Measurements from ENCODE around the gene ZIM2.

Gene ZIM2

DNA sequence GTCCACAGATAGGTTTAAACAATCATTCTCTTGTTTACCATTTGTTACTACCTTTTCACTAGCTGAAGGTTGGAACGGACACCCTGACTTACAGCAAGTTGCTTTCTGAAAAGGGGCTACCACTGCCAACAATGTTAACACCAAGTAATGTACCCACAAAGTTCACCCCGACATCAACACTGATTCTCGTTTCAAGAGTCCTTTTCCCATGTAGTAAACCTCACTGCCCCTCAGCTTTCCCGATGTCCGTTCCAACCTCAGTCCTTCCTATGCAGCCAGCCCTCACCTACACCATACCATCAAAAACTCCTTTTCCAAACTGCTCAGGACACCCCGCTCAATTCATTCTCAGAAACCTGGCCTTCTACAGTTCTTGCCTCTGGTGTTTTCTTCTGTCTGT lies 29.0 kb downstream of the ZIM2 start:
- DNase-seq (ENCODE audit: low spot score), result no peak
- no peak for FAIRE-seq

DNA sequence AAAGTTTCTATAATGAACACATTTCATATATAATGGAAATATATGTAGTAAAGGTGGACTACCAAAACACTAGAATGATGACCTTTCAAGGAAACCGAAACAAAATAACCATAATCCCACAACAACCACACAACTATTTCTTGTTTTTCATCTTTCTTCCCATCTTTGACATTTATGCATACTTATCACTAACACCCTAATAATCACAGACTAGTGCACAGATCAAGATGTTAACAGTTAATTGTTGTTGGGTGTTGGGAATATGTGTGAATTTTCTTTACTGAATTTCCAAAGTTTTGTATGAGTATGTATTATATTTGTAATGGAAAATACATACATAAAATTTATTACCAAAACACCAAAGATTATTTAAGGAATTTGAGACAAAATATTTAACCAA lies 30.3 kb downstream of the ZIM2 start:
- DNase-seq (ENCODE audit: low spot score) (no peak), FAIRE-seq (no peak)

DNA sequence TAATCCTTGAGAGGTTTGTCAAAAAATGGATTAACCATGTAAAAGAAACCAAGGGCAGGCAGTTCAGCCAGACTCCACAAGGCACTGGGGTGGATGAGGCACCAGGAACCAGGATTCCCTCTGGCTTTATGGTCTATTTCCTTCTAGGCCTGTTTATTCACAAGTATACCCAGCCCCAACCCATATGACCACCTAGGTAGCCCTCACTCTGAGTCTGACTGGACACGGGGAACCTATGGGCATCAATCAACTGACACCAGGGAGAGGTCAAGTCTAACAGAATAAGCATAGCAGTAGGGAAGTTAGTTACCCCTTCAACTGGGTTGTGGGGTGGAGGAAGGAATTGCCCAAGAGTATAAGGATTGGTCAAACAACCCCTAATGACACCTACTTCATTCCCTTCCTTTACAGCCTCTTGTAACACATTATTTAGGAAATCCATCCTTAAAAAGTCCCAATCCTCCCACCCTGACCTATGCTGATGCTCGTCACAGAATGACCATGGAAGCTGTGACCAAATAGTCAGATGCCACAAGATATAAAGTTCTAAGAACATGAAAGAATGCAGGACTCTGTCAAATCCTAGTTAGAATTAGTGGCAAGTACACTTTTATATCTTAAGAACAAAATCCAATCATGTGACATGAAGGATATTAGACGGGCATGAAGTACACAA lies 31.7 kb downstream of the ZIM2 start:
- DNase-seq (ENCODE audit: low spot score), result no peak
- FAIRE-seq, result no peak

DNA sequence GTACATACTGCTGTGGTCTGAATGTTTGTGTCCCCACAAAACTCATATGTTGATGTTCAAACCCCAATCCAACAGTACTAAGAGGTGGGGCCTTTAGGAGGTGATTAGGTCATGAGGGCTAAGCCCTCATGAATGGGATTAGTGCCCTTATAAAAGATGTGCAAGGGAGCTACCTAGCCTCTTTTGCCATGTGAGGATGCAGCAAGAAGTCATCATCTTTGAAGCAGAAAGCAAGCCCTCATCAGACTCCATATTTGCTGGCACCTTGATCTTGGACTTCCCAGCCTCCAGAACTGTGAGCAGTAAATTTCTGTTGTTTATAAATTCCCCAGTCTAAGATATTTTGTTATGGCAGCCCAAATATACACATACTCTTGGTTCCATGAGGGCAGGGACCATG lies 33.9 kb downstream of the ZIM2 start:
- FAIRE-seq (no peak), DNase-seq (ENCODE audit: low spot score) (no peak)

DNA sequence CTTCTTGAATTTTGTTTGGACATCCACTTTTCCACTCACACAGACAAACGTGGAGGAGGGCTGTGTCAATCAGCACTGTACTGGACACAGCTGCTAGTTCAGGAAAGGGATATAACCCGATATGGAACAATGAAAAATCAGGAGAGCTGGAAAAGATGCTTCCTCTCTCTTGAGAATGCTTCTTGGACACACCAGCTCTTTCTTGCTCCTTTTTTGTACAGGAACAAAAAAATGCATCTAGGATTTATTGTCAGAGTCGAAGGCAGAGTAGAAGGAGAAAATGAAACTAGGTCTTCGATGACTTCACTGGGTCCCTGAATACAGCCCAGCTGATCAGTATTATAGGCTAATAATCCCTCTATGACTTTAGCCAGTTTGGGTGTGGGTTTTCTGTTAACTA lies 62.2 kb downstream of the ZIM2 start:
- DNase-seq (ENCODE audit: low spot score) (no peak), FAIRE-seq (no peak)

DNA sequence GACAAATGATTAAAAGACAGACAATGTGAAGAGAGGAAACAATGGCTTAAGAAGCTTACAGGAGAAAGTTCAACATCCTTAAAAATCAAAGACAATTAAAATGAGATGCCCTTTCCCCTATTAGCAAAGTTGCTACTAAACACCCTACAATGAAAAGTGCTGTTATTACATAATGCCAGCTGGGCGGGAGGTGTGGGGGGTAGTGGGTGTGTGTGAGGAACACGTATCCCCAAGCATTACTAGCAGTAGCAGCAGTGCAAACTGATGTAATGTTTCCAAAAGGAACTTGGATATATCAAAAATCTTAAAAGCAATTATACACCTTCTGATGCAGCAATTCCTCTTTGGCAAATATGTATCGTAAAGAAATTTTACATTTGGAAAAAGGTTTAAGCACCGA lies 70.9 kb downstream of the ZIM2 start:
- FAIRE-seq, result no peak

DNA sequence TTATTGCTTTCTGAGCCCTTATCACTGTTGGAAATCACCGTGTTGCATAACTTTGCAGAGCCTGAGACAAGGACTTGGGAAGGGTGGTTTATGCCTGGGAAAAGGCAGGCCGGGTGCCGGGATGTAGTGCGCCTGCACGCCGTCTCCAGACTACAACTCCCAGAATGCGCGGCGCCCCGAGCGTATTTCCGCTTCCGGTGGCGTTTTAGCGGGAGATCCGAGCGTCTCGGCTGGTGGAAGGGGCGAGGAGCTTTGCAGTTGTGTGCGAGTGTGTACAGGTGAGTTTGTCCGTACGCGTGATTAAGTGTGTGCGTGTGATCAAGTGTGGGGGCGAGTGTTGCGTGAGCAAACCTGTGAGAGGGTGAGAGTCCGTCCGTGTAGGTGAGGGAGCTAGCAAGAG lies 75.4 kb downstream of the ZIM2 start:
- DNase-seq (ENCODE audit: low spot score) (no peak), FAIRE-seq (no peak)

More for the DNA sequence above, 70.9 kb downstream of the ZIM2 start:
- DNase-seq (ENCODE audit: low spot score), result no peak

DNA sequence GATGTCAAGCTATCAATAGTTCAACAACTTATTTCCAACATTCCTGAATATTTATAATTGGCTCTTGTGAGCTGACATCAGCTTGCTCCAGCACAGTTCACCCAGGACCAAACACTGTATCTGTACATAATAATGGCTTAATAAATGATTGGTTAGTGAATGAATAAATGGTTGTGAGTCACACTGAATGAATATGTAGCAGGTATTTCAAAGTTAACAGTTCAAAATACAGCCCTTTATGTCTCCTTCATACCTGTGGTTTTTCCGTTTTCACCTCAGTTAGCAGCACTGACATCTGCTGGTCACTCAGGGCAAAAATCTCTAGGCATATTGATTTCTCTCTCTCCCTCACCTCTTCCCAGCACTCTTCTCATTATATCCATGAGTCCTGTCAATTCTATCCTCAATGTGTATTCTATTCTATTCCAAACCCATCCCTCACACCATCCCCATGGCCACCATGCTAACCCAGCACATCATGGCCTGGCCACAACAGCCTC lies 76.3 kb downstream of the ZIM2 start:
- DNase-seq (ENCODE audit: low spot score) (no peak), FAIRE-seq (no peak)

DNA sequence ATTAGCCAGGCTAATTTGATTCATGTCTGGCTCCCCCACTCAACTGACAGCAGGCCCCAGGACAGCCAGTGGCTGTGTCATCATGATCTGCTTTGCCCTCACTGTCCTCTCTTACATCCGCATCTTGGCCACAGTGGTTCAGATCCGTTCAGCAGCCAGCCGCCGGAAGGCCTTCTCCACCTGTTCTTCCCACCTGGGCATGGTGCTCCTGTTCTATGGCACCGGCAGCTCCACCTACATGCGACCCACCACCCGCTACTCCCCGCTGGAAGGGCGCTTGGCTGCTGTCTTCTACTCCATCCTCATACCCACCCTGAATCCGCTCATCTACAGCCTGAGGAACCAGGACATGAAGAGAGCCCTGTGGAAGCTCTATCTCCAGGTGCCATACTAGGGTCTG lies 79.7 kb downstream of the ZIM2 start:
- DNase-seq (ENCODE audit: low spot score) (no peak), FAIRE-seq (no peak)

DNA sequence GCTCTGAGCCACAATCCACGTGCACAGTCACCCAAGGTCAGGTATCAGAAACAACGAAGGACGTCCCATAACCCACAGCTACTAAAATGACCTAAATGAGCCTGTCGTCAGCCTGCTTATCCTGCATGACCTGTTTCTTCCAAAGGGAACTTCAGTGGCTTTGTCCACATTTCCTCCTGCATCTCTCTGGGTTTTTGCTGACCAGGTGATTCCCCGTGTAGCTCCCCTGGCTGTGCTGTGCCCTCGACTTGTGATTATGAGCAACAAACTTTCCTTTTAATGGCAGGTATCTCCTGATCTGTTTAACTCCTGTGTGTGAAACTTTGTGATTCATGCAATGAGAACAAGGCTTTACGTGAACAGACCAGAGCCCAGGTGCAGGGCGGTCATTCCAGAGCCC lies 81.0 kb downstream of the ZIM2 start:
- no peak for DNase-seq (ENCODE audit: low spot score)
- FAIRE-seq, result no peak

DNA sequence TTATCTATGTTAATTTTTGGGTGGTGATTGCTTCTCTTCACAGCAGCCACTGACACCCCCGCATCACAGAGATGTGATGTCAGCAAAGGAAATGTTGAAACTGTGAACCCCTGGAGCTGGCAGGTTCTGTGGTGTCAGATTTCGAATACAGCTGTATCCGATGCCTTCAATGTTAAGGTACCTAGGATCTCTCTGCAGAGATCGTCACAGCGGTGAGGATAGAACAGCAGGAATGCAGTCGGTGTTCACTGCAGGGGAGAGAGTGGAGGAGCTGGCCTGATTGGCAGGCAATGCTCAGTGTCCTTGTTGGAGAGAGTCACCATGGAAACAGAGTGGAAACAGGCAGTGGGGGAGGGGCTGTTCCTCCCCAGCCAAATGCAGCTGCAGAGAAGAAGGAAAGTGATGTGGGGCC lies 89.4 kb downstream of the ZIM2 start:
- FAIRE-seq (no peak), DNase-seq (ENCODE audit: low spot score) (no peak)

DNA sequence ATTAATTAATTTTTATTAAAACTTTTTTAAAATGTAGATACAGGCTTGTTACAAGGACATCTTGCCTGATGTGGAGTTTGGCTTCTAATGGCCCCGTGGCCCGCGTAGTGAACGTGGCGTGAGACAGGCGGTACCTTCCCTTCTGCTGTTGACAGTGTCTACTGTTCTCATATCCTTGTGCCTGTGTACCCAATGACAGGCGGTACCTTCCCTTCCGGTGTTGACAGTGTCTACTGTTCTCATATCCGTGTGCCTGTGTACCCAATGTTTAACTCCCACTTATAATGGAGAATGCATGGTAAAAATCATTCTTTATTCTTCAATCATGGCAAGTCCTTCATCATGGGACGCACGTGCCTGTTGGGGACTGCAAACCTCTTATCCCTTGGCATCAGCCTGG lies 89.9 kb downstream of the ZIM2 start:
- FAIRE-seq (no peak), DNase-seq (ENCODE audit: low spot score) (no peak)

DNA sequence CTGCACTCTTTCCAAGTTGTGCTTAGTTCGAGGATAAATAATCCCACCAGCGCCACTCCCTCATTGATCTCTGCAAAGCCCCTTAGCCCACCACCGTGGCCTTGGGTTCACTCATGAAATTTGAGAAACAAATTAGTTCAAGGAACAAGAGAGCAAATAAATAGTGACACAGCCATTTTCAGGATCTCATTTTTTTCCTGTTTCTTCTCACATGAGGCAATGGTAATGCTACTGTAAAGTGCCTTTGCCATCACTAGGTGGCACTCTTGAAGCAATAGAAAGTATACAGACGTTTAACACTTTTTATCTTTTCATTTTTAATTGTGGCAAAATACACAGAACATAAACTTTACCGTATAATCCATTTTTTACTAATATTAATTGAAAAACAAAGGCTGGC lies 92.1 kb downstream of the ZIM2 start:
- FAIRE-seq, result no peak
- DNase-seq (ENCODE audit: low spot score), result no peak

DNA sequence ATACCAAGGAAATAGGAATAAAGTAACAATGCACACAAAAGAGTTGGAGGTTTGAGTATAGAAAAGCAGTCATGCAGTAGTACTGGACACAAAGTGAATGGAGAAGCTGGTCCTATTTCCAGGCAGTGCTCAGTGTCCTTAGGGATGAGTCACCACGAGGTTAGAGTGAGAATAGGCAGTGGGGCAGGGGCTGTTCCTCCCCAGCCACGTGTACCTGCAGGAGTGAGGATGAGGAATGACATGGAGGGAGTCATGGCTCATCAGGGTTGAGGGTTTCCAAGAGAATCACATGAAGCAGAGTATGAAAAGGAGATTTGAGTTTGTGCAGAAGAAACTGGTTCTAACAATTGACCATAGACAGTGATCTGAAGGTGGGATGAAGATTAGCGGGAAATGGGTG lies 94.2 kb downstream of the ZIM2 start:
- no peak for DNase-seq (ENCODE audit: low spot score)
- no peak for FAIRE-seq

DNA sequence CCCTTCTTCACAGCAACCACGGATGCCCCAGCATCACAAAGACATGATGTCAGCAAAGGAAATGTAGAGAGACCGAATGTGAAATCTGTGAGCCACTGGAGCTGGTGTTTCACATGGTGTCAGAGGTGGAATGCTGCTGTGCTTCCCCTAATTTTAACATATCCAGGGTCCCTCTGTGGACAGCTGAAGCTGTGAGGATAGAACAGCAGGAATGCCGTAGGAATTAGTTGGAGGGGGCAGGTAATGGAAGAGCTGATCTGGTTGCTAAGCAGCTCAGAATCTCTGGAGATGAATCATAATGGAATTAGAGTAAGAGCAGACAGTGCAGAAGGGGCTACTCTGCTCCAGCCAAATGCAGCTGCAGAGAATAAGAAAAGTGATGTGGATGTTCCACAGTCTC lies 100.0 kb downstream of the ZIM2 start:
- DNase-seq (ENCODE audit: low spot score), result no peak
- no peak for FAIRE-seq

DNA sequence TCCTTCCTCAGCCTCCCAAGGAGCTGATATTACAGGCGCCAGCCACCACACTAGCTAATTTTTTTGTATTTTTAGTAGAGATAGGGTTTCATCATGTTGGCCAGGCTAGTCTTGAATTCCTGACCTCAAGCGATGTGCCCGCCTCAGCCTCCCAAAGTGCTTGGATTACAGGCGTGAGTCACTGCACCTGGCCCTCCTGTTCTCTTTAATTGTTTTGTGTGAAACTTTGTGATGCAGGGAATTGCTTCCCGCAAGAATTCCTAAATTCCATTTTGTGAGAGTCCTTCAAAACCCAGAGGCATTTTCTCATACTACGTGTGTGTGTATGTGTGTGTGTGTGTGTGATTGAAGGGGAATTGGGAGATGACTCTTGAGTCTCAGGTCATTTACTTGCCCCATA lies 104.0 kb downstream of the ZIM2 start:
- DNase-seq (ENCODE audit: low spot score), result no peak
- no peak for FAIRE-seq

DNA sequence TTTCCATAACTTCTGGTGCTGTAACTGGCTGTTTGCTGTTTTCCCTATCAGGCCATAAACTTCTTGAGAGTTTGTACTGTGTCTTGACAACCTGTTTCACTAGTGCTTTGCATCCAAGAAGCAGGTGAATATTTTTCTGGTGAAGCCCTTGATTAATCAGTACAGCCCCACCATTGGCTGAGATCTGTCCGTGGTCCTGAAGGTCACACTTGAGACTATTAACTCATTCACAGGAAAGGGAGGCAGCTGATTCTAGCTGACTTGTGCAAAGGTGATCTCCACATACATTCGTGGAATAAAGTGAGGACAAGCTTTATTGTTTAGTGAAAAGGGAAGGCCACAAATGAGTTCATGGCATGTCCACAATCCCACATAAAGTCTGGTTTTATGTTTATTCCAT lies 107.5 kb downstream of the ZIM2 start:
- FAIRE-seq (no peak), DNase-seq (ENCODE audit: low spot score) (no peak)

DNA sequence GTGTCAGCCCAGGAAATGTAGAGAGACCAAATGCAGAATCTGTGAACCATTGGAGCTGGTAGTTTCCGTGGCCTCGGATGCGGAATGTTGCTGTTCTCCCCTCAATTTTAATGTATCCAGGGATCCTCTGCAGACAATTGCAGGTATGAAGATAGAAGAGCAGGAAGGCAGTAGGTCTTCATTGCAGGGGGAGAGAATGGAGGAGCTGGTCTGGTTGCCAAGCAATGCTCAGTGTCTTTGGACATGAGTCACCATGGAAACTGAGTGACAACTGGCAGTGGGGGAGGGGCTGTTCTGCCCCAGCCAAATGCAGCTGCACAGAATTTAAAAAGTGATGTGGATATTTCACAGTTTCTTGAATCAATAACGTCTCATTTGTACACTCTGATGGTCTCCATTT lies 112.8 kb downstream of the ZIM2 start:
- DNase-seq (ENCODE audit: low spot score) (no peak), FAIRE-seq (no peak)

DNA sequence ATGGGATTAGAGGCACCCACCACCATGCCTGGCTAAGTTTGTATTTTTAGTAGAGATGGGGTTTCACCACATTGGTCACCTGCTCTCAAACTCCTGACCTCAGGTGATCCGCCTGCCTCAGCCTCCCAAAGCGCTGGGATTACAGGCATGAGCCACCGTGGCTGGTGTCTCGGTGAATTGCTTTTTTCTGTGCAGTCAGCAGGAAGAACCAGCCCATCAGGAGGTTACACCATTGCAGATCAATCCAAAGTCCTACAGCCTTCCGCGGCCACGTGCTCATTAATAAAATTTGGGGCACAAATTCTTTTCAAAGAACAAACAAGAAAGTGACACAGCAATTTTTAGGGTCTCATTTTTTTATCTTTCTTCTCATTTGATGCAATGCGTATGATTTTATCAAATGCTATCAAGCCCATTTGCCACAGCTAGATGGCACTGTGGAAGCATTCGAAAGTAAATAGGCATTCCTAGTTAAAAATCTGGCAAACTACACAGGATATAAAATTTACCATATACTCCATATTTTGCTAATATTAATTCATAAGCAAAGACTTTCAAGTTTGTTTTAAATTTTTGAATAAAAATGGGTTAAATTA lies 114.6 kb downstream of the ZIM2 start:
- DNase-seq (ENCODE audit: low spot score) (no peak), FAIRE-seq (no peak)
